HG03439 (cell line): ENCODE data around the gene KCNQ2.

Experiments
- ATAC-seq: cut with Tn5 transposase; IDR thresholded peaks from one replicate; pipeline ENCODE4 v1.9.1; 2021; ENCODE audit warnings: mild to moderate bottlenecking, moderate library complexity; ENCODE audit not compliant: unreplicated experiment

Gene KCNQ2

DNA sequence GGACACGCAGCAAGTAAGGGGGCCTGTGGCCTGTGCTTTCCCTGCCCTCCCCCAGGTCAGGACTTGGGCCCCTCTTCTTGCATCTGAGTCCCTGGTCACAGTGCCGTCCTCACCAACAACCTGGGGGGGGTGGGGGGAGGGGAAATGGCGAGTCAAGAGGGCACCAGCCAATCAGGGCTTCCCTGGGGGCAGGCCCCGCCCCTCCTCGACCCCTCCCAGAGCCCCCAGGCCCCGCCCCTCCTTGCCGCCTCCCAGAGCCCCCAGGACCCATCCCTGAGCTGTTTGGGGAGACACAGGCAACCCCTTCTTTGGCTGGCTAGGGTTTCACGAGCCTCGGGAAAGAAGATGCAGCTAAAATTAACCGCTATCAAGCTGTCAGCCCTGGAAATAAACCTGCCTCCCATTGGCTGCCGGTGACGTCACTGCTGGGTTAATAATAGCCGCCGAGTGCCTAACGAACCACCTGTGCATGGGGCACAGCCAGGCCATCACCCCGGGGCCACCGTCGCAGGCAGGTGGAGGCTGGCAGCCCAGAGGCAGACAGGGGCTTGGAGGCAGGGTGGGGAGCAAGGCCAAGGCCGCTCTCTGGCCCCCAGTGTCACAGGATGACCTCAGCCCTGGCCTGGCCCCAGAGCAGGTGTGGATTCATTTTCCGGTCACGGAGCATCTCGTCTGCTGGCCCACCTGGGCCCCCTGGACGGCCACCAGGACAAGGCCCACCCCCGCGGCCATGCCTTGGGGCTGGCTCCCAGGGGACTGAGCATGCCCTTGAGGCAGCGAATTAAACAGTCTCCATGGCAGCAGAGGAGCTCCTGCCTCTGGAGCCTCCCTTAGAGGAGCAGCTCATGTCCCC, 29.6 kb upstream of the KCNQ2 start:
- no peak for ATAC-seq

DNA sequence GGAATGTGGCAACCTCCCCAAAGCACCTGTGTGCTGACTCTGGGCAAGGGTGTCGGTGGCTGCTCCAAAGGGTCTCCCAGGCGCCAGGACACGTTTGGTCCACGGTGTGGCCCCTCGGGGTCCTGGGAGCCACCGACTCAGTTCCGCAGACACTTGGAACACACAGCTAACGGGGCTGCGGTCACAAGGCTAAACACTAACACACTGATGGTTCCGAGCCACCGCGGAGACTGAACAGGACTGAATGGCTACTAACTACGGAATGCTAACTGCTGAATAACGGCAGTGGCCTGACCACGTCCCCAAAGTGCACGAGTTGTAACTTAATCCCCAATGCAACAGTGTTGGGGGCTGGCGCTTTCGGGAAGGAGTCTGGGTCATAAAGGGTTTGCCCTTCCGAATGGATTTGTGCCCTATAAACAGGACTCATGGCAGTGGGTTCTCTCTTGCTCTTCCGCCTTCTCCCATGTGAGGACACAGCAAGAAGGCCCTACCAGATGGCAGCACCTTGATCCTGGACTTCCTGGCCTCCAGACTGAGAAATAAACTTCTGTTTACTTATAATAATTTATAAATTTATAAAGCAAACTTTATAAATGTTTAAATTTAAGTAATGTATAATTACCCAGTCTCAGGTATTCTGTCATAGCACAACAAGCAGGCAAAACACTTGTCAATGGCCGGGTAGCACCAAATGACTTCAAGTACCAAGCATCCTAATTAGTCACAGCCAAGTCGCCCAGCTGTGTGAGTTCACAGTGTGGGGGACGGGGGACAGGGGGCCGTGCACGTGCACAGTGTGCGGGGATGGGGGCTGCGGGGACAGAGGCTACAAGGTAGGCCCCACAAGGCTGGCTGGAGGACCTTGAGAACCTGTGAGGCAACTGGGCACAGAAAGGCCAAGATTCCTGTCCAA, 28.7 kb upstream of the KCNQ2 start:
- ATAC-seq: no peak

DNA sequence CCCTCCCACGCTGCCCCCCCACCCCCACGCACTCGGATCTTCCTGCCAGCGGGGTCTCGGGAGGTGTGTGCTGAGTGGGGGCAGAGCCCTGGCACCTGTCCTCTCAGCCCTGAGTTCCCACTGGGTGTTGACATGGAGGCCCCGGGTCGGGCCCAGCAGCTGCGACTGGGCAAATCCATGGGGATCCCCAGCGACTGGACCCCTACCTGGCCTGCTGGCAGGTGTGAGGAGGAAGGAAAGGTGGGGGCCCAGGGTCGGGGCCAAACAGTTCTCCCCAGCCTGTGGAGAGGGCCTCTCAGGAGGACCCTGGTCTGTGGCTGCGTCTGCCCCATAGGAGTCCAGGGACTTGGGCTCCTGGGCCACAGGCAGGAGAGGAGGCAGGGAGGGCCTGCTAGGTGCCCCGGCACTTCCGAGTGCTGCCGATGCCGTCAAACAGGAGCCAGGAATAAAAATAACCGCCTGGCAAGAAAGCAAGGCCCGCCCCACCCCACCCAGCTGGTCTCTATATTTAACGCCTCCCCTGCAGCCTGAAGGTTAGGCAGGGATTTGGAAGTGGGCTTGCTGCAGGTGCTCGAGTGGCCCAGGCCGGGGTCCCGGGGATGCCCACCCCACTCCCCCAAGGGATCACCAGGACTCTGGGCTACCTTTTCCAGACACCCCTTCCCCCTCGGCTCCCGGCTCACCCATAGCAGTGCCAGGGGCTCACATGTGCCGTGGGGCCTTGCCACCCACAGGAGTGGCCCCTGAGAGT, 27.9 kb upstream of the KCNQ2 start:
- no peak for ATAC-seq

DNA sequence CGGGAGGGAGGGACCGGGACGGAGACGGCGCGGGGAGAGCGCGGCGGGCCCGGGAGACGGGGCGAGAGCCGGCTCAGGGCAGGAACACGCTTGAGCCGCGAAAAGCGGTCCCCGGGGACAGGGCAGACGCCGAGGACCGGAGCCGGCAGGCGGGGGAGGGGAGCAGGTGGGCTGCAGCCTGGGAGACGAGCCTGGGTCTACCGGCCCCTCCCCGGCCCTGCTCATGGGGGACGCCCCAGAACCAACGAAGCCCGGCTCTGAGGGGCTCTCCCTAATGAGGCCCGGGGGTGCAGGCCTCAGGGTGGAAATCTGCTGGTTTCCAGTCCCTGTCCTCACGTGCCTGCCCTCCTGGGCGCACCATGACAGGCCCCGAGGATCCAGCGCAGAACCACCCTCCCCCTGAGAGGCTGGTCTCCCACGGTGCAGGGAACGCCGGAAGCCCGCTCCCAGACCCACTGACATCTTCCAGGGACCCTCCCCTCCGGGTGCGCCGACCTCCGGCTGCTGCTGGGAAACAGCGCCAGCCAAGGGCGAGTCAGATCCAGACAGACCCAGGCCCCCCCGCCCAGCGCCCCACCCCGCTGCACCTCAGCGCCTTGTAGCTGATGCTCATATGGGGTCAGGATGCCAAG, 27.0 kb upstream of the KCNQ2 start:
- no peak for ATAC-seq

DNA sequence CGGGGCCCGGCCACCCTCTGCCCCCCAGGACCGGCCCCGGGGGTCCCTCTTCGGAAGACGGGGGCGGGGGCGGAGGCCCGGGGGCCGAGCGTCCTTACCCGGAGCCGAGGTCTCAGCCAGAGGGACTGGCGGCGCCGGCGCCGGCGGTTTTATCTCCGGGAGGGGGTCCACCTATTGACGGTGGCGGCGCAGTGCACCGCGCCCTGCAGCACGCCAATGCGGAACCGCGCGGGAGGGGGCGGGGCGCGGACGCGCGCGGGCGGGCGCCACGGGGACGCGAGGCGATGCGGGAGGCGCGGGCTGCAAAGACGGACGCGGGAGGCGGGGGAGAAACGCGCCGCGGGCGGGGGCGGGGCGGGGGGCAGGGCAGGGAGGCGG, 26.5 kb upstream of the KCNQ2 start, which contains the start of gene EEF1A2:
TSS of gene EEF1A2 (minus strand) at position 124 of the 378 bp plus-strand sequence. CDS start 1,320 bp downstream, outside the sequence.
- no peak for ATAC-seq

DNA sequence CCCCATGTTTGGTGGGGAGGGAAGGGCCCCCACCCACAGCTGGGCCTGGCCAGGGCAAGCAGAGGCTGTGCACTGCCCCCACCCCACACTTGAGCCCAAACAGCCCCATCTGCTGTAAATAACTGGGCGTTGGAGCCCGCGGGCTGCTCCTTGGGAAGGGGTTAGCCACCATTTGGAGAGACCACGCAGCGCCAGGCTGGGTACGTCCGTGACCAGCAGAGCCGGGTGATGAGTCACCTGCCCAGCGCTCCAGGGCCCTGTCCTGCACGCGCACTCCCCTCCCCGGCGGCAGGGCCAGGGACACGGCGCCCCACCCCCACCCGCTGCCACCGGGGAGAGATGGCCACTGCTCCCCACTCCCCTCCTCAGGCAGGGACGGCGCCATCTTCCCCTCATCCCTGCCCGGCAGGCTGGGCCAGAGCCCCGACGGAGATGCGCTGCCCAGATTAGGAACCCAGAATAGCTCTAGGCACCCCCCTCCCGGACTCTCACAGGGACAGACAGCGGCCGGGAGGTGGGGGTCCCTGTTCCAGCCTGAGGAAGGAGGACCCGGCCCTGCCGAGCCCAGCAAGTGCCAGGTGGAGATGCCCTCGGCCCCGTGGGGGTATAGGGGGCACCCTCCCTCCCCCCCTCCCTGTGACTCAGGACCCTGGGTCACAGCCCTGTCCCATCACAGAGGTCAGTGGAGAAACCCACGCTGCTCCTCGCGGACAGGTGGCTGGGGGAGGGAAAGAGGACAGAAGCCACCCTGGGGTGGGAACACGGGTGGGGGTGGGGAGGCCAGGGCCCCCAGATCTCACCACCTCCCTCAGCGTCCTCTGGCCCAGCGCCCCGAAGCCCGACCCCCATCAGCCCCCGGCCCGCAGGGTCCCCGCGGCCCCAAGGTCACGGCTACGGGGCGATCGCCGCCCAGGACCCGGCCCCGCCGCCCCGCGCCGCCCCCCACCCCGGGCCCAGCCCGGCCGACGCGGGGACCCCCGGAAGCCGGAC, 25.8 kb upstream of the KCNQ2 start:
- no peak for ATAC-seq

DNA sequence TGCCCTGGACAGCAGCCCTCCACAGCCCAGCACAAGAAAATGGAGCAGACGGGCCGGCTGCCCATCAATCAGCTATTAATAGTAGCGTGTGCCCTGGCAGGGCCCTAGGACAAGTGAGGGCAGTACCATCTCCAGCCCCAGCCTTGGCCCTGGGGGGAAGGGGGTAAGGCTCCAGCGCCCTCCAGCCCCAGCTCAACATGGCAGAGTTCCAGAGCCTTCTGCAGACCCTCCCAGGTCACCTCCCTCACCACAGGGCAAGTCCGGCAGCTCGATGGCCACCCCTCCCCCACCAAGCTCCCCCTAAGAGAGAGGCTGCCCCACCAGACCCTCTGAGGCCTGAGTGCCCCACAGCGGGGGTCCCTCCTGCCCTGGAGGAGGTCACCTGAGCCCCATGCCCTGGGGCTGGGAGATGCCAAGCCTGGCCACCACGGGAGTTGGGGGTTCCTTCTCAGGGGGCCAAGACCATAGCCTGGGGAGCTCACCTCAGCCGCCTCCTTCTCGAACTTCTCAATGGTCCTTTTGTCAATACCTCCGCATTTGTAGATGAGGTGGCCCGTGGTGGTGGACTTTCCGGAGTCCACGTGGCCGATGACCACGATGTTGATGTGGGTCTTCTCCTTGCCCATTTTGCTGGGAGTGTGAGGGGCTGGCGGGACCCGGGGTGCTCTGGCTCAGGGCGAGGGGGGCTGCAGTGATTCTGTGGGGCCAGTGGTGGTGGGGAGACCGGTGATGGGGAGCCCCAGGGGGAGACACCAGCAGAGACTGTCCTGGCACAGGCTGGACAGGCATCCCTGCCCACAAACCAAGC, 24.9 kb upstream of the KCNQ2 start:
- ATAC-seq: no peak

DNA sequence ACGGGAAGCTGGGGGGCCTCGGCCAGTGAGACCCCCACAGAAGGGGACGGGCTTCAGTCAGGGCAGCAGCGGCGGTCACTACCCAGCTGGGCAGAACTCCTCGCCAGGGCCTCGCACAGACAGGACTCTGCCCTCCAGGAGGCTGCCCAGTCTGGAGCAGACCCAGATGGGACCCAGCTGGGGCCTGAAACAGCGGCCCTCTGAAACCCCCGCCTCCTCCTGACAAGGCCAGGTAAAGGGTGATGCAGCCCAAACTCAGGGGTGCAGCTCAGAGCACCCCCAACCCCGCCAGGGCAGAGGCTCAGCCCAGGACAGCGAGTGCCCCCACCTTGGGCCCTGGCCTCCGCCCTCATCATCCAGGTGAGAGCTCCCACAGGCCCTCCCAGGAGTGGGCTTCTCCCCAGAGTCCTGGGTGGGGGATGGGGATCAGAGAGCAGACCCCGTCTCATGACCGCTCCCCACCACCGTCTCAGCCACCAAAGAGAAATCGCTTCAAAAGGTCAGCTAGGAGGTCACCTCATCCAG, 24.2 kb upstream of the KCNQ2 start:
- no peak for ATAC-seq

DNA sequence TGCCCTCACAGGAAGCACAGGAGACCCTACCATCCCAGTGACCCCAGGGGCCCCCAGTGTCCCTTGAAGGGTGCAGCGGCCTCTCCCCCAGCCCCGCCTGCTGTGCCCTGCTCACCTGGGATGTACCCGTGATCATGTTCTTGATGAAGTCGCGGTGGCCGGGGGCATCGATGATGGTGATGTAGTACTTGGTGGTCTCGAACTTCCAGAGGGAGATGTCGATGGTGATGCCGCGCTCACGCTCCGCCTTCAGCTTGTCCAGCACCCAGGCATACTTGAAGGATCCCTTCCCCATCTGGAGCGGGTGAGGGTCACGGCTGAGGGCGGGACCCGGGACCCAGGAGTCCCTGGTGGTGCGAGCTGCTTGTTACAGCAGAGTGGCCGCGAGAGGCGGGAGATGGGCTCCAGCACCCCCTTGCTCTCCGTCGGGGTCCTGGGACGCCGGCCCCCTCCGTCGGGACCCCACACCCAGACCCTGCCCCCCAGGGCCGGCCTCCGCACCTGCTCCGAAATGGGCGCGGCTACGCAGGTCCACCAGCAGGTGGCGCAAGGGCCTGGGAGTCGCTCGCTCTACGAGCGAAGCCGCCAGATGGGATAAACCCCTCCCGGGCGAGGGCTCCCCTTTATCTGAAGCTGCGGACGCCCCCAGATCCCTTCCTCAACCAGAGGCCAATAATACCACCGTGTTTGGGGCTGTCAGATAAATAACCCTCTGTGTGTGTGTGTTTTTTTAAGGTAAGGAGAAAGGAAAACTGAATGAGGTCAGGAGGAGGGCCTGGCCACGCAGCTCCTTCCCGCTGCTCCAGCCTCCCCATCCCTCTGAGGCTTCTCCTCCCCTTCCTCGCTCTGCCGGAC, 23.5 kb upstream of the KCNQ2 start:
- ATAC-seq: no peak

DNA sequence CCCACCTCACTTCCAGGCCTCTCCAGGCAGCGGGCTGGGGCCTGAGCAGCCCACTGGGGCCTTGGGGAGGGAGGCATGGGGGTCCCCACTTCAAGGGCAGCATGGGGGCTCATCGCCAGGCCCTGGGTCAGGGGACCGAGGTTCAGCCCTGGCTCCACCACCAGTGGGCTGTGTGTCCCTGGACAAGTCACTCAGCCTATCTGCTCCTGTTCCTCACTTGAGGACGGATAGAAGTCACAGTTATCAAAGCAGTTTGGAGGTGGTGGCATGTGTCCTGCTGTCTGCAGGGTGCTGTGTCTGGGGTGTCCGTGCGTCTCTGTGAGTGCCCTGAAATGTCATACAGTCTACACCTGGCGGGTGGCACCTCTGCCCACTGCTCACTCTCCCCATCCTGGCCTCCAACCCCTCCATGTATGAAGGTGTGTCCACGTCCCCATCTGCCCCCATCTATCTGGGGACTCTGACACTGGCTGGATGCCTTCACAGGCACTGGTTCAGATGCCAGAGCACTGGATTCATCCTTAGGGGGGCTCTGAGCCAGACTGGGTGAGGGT, 22.8 kb upstream of the KCNQ2 start:
- ATAC-seq: no peak

DNA sequence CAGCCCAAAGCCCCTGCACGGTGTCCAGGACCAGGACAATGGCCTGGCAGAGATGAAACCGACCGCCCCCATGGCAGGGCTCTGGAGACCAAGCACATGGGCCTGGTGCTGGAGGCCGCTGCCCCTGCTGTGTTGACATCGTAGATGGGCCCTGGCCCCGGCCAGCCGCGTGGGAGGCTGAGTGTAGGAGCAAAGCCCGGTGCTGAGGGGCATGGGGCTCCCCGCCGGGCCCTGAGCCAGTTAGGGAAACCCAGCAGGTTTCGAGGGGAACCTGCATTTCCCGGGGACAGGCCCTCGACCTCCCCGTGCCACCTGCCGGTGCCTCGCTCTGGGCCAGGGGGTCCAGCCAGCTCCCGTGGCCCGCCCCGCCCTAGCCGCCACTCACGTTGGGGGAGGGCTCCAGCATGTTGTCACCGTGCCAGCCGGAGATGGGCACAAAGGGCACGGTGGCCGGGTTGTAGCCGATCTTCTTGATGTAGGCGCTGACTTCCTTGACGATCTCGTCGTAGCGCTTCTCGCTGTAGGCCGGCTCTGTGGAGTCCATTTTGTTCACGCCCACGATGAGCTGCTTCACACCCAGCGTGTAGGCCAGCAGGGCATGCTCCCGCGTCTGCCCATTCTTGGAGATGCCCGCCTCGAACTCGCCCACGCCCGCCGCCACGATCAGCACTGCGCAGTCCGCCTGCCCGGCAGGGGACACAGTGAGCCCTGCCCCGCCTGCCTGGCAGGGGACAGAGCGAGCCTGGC, 22.1 kb upstream of the KCNQ2 start:
- no peak for ATAC-seq

DNA sequence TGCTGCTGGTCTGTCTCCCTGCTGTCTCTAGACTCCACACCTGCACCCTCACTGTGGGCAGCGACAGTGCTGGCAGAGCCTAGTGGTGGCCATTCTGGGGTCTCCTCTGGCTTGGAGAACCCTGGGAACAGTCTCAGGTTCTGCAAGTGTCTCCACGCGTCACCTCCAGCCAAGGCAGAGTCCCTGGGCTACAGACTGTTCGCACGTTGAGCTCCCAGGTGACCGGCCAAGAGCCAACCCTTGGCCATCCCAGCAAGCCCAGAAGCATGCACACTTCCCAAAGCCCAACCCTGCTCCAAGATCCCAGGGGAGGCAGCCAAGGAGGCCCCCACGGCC, 21.6 kb upstream of the KCNQ2 start:
- no peak for ATAC-seq

DNA sequence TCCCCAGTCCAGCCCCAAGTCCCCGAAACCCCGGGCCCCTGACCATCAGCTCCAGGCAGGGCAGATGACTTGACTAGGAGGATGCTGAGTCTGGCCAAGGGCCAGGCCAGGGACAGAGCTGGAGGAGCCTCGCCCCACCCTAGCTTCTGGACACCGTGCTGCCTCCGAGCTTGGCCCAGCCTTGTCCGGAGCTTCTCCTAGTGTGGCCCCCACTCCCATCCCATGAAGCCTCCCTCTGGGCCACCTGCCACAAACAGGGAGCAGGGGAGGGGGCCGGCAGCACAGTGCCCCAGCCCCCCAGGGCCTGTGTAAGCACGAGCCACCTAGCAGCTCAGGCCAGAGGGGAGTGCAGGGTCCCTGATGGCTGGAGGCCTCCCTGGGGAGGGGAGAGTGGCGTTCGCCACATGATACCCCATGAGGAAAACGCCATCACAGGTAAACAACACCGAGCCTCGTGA, 21.1 kb upstream of the KCNQ2 start:
- ATAC-seq: no peak

DNA sequence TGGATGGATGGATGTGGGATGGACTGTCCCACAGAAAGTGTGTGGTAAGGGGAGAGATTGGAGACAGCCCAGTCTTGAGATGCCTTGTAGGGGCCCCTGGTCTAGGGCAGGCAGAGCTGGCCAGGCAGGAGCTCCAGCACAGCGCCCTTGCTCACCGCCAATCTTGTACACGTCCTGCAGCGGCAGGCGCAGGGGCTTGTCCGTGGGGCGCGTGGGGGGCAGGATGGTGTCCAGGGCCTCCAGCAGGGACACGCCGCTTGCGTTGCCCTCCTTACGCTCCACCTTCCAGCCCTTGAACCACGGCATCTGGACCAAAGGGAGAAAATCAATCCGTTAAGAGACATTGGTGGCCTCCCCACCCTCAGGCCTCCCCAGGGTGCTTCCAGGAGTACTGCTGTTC, 20.5 kb upstream of the KCNQ2 start:
- no peak for ATAC-seq

DNA sequence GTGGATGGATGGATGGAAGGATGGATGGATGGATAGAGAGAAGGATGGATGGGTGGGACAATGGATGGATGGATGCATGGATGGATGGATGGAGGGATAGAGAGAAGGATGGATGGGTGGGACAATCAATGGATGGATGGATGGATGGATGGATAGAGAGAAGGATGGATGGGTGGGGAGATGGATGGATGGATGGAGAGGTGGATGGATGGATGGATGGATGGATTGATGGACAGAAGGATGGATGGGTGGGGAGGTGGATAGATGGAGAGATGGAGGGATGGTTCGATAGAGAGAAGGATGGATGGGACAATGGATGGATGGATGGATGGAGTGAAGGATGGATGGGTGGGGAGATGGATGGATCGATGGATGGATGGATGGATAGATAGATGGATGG, 20.1 kb upstream of the KCNQ2 start:
- ATAC-seq: no peak

DNA sequence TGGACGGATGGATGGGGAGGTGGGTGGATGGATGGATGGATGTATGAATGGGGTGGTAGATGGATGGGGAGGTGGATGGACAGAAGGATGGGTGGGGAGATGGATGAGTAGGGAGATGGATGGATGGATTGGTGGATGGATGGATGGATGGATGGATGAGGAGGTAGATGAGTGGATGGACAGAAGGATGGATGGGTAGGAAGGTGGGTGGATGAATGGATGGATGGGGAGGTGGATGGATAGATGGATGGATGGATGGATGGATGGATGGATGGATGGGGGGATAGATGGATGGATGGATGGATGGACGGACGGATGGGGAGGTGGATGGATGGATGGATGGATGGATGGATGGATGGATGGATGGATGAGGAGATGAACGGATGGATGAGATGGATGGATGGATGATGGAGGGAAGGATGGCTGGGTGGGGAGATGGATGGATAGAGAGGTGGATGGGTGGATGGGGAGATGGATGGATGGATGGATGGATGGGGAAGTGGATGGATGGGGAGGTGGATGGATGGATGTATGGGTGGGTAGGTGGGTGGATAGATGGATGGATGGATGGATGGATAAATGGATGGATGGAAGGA, 19.3 kb upstream of the KCNQ2 start:
- ATAC-seq: no peak
